ENCODE results near the gene RP9. TPM values are rescaled to one million over a fixed set of nuclear protein-coding genes. Genes with fewer than 3 reads are reported as not detected.

Gene RP9
- 20.7 and 23.9 TPM in 2 replicates for total RNA-seq (2014; rRNA removed; shearing (Covaris generic))

- DNase-seq (ENCODE audit: low read depth) = peak; percentile 73
Measured at GRCh38 chr7:33109005-33109757, at the start of gene RP9. RP9 (minus strand) TSS chr7:33109404; CDS start chr7:33109372, 32 bp downstream.

- DNase-seq (ENCODE audit: low read depth) = no peak
Measured at GRCh38 chr7:33157781-33158180, 48.6 kb upstream of the RP9 start.

- DNase-seq (ENCODE audit: low read depth) = no peak
Measured at GRCh38 chr7:33157311-33157710, 48.1 kb upstream of the RP9 start.

GRCh38 chr7:33156441-33156840 is 47.2 kb upstream of the RP9 start:
- DNase-seq (ENCODE audit: low read depth) = no peak

GRCh38 chr7:33155811-33156210 is 46.6 kb upstream of the RP9 start:
- DNase-seq (ENCODE audit: low read depth) = no peak

GRCh38 chr7:33152087-33152486 is 42.9 kb upstream of the RP9 start:
- DNase-seq (ENCODE audit: low read depth) = no peak

- DNase-seq (ENCODE audit: low read depth) = no peak
Measured at GRCh38 chr7:33145156-33145555, 36.0 kb upstream of the RP9 start.

GRCh38 chr7:33143996-33144718 is 35.0 kb upstream of the RP9 start:
- DNase-seq (ENCODE audit: low read depth) = peak; percentile 51

GRCh38 chr7:33142585-33142984 is 33.4 kb upstream of the RP9 start:
- DNase-seq (ENCODE audit: low read depth) = no peak

GRCh38 chr7:33137103-33137502 is 27.9 kb upstream of the RP9 start:
- DNase-seq (ENCODE audit: low read depth) = no peak

GRCh38 chr7:33130184-33130583 is 21.0 kb upstream of the RP9 start:
- DNase-seq (ENCODE audit: low read depth) = peak; percentile 14

- peak; percentile 5 for DNase-seq (ENCODE audit: low read depth)
Measured at GRCh38 chr7:33129806-33130153, 20.6 kb upstream of the RP9 start.

- DNase-seq (ENCODE audit: low read depth) = peak; percentile 97
Measured at GRCh38 chr7:33128990-33129805, 20.0 kb upstream of the RP9 start, which contains the start of gene BBS9. BBS9 (plus strand) TSS chr7:33129564; CDS start chr7:33146253, 16,689 bp downstream.

- DNase-seq (ENCODE audit: low read depth) = no peak
Measured at GRCh38 chr7:33128631-33128989, 19.4 kb upstream of the RP9 start.

- no peak for DNase-seq (ENCODE audit: low read depth)
Measured at GRCh38 chr7:33127085-33127484, 17.9 kb upstream of the RP9 start.

GRCh38 chr7:33118383-33118782 is 9.2 kb upstream of the RP9 start:
- DNase-seq (ENCODE audit: low read depth) = no peak

GRCh38 chr7:33114976-33115375 is 5.8 kb upstream of the RP9 start:
- DNase-seq (ENCODE audit: low read depth) = no peak

- DNase-seq (ENCODE audit: low read depth) = no peak
Measured at GRCh38 chr7:33111614-33112013, 2.4 kb upstream of the RP9 start.

GRCh38 chr7:33109758-33110238 is 594 bp upstream of the RP9 start:
- peak; percentile 58 for DNase-seq (ENCODE audit: low read depth)

- peak; percentile 31 for DNase-seq (ENCODE audit: low read depth)
Measured at GRCh38 chr7:33108554-33109004, 625 bp downstream of the RP9 start.

- DNase-seq (ENCODE audit: low read depth) = peak; percentile 62
Measured at GRCh38 chr7:33107136-33108066, 1.8 kb downstream of the RP9 start.

All from RPMI7951 (cell line).